COLO829 (cell line): ENCODE data around the gene PLCZ1.
"Not testable (repeated sequence)": the region's sequence is repeated elsewhere in the genome, so short reads cannot be mapped to it uniquely, and the experiment has no call there.

ENCODE experiments used
- DNase-seq: peaks from one replicate; pipeline ENCODE4 v3.0.0; 2012; ENCODE audit warnings: low spot score

Gene PLCZ1

GRCh38 chr12:18700271-18700670 lies 37.5 kb downstream of the PLCZ1 start:
- DNase-seq, result no peak

GRCh38 chr12:18696971-18697602 lies 40.7 kb downstream of the PLCZ1 start:
- no peak for DNase-seq

DNA sequence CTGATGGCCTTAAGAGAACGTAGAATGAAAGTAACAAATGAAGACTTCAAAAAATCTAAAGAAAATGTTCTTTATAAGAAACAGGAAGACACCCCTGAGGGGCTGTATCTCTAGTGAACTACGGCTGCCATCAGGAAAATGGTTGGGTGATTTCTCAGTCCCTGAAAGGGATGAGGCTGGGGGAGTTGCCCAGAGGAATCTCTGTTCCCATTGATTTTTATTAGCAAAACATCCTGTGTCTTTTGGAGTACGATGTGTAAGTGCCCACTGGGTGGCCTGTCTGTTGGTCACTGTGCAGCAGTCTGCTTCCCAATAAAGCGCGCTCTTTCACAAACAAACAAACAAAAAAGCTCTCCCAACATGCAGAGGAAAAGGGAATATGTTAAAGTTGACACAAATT lies 43.8 kb downstream of the PLCZ1 start:
- DNase-seq, result not testable (repeated sequence)

- no peak for DNase-seq
These were observed 47.2 kb downstream of the PLCZ1 start for GRCh38 chr12:18690653-18691052.

DNA sequence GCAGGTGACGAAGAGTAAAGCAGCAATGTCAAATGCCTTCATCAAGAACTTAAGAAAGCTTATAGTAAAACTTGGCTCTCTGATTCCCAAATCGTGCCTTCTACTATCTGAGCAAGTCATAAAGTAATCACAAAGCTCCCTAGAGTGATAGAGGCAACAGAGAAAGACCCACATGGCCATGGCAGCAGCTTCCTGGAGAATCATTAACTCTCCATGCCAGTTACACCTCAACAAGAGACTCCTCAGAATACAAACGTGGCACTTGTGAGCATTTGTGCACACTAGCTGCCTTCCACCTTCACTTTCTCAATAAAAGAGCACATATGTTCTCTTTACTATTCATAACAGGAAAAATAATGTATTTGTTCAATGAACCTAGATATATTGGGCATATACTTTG lies 48.0 kb downstream of the PLCZ1 start:
- DNase-seq, result no peak

- DNase-seq, result no peak
These were observed 53.4 kb downstream of the PLCZ1 start for GRCh38 chr12:18684430-18684829.

DNA sequence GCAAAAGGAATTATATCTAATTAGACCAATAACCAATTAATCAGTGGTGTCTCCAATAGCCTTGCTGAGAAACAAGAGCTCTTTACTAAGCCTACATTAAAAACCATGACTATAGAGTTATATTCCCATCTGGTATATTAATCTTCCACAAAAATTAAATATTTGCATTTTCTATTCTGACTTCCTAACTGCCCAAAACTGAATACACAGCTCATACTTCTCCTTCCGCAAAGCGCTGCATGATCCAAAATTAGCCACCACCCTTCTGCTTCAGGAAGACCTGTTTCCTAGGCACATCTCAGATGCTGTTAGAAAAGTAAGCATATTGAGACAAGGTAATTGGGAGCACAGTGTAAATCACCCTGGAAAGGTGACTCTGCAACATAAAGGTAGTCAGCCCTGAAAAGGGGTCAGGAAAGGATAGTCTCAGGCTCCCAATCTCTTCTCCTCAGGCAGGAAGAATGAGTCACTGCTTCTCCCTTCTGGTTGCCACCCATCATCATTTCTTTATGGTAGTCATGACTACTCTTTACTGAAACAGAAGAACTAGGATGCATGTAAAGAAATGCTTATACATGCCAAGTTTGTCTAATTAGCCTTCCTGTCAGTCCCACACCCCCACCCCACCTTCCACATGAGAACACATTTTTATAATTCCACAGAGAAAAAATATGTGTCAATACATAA lies 54.3 kb downstream of the PLCZ1 start:
- DNase-seq, result no peak

DNA sequence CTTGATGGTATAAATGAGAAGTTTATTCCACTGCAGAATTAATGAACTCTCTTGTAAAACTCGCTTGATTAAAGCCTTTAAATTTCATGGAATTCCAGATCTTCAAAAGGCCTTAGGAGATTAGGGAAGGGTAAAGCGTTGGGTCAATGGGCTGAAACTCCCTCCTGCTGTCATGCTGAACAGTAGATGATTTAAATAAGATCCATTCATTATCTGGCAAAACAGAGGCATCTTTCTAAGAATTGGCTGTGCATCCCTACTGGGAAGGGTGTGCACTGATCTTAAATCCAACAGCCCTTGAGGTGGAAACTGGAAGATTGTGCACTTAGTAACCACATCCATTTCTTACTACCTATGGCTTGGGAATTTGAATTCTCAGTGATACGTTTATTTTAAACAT lies 56.0 kb downstream of the PLCZ1 start:
- no peak for DNase-seq

DNA sequence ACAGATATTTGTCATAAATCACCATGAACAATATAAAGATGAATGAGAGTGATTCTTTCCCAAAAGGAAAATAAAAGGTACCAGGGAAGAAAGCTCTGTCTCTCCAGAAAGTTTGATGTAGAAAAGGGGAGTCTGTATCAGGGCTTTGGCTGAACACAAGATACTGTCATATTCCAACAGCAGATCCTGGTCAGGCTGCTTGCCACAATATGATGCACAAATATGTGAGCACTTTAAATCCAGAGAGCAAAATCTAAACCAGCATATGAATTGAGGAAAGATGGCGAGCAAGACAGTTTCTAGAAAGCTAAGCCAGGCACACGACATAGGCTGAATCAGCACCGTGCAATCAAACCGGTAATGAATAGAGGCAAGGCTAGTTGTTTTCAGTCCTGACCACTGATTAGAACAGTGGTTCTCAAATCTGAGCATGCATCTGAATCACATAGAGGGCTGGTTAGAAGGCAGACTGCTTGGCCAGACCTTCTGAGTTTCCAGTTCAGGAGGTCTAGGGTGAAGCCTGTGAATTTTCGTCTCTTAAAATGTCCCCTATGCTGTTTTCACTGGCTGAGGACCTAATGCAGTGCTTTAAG lies 60.7 kb downstream of the PLCZ1 start:
- DNase-seq, result no peak

DNA sequence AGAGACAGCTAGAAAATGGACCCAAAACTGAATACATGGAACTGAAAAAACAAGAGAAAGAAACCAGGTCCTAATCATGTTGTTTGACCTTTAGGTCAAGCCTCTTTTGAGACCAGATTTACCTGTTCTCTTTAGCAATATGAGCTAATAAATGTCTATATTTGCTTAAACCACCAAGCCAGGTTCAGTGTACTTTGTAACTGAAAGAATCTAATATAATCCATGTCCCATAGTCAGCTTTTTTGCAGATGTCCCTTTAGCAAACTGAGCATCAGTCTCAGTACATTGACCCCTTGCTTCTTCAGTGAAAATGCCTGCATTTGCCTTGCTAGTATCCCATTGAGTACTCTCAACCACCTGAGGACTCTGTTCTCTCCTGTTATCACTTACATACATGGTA lies 61.7 kb downstream of the PLCZ1 start:
- no peak for DNase-seq

GRCh38 chr12:18658829-18659228 lies 79.0 kb downstream of the PLCZ1 start:
- DNase-seq, result no peak

- DNase-seq, result no peak
These were observed 79.6 kb downstream of the PLCZ1 start for GRCh38 chr12:18658179-18658578.

- no peak for DNase-seq
These were observed 82.5 kb downstream of the PLCZ1 start for GRCh38 chr12:18655351-18655750.

- DNase-seq, result no peak
These were observed 84.3 kb downstream of the PLCZ1 start for GRCh38 chr12:18653465-18653864.

DNA sequence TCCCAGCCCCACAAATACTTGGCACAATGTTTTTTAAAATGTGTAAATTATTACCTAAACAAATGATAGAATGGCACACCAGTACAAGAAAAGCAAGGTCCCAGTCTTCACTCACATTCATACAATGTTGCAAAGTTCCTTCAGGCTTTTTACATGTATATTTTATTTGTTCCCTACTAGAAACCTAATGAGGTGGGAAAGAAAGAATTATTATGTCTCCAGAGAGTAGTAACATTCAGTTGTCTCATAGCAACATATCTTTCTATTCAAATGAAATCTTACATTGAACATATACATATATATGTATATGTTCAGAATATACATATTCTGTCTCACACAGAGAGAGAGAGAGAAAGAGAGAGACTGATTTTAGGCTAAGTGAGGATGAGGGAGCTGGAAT lies 85.2 kb downstream of the PLCZ1 start:
- DNase-seq, result no peak

- DNase-seq, result no peak
These were observed 86.3 kb downstream of the PLCZ1 start for GRCh38 chr12:18651525-18651924.

DNA sequence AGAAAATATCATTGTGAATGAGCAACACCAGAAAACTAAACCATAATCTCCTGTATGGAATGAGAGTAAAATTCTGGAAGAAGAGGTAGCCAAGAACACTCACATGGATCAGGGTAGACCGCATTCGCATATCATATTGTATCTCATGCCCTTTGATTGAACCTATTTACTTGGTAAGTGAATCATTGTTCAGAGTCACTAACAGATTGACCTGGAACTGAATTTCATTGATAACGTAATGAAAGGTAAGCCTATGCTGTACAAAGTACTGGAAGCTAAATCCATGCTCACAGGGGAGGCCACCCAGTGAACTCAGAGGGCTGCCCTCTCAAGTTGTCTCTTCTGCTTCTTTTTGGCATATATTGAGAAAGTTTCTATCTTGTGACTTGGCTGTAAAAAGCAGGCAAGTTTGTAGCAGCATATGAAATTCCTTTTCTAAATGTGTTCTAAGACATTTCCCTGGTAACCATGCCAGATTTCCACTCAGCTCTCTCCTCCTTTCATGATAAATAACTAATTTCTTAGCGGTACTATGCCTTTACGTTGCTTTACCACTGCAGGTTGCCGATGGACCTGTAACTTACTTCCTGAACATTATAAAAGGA lies 91.4 kb downstream of the PLCZ1 start:
- no peak for DNase-seq

DNA sequence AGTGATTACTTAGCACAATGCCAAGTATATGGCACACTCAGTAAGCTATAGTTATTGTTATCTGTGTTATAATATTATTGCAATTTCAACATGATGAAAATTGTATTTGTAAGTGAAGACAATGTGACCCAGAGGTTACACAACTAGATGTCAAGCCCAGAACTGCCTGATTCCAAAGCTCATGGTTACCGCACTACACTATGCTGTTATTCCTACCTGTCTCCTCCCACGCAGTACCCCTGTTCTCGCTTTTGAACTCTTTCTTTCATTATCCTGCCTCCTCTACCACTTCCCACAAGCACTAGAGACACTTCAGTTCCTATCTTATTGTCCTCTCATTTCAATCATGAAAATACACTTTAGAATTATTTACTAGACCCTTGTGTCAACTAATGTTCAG lies 93.2 kb downstream of the PLCZ1 start:
- DNase-seq, result no peak

DNA sequence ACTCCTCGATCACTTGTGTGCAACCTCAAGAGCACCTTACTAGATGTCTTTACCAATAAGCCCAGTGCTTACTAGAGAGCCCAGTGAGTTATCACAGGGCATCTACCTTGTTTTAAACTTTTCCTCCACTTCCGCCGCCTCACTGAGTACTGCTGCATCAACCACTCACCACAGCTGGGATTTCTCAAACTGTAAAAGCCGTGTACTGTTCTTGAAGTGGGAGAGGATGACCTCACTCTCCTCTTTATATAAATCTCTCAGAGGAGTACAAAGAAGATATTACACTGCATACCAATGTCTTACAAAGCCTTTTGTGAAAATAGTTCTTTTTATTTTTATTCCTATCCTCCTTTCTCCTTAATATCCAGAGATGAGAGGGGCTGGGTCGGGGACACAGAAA lies 94.1 kb downstream of the PLCZ1 start:
- no peak for DNase-seq

- DNase-seq, result no peak
These were observed 97.4 kb downstream of the PLCZ1 start for GRCh38 chr12:18640321-18640955.

DNA sequence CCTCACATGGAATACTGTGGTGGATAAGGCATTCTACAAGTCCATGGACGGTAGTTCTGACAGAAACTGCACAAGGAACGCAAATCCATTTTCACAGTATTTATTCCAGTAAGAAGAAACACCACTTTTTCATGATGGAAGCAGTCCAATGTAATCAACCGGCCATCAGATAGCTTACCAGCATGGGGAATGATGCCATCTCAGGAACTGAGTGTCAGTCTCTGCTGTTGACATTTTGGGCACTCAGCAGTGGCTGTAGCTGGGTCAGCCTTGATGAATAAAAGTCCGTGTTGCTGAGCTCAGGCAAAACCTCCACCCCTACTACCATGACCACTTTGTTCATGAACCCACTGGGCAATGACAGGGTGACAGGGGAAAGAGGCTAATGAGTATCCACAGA lies 103.4 kb downstream of the PLCZ1 start:
- no peak for DNase-seq
